HG03378 (cell line): Measurements from ENCODE around the gene BAG5.
"Not testable (repeated sequence)": the region's sequence is repeated elsewhere in the genome, so short reads cannot be mapped to it uniquely, and the experiment has no call there.

Experiments used
- ATAC-seq: cut with Tn5 transposase; IDR thresholded peaks from one replicate; pipeline ENCODE4 v1.9.1; 2021; ENCODE audit warnings: mild to moderate bottlenecking, moderate library complexity; ENCODE audit not compliant: unreplicated experiment

Gene BAG5

GRCh38 chr14:103562429-103563225, at the start of gene BAG5, which contains the start of gene COA8:
Gene BAG5, minus strand, starts transcription at chr14:103562657. Its CDS starts 1,493 bp downstream, at chr14:103561164.
Gene COA8, plus strand, starts transcription at chr14:103562960. Its CDS starts 42 bp downstream, at chr14:103563002.
- peak; percentile 61 for ATAC-seq

GRCh38 chr14:103611215-103611614, 48.8 kb upstream of the BAG5 start:
- no peak for ATAC-seq

- not testable (repeated sequence) for ATAC-seq
Observed at GRCh38 chr14:103609081-103609480, 46.6 kb upstream of the BAG5 start.

- ATAC-seq = no peak
Observed at GRCh38 chr14:103607822-103608221, 45.4 kb upstream of the BAG5 start.

GRCh38 chr14:103606963-103607668, 44.7 kb upstream of the BAG5 start:
- peak; percentile 49 for ATAC-seq

- ATAC-seq = no peak
Observed at GRCh38 chr14:103604620-103605019, 42.2 kb upstream of the BAG5 start.

GRCh38 chr14:103600503-103600902, 38.0 kb upstream of the BAG5 start:
- ATAC-seq = no peak

GRCh38 chr14:103597623-103598377, 35.3 kb upstream of the BAG5 start:
- ATAC-seq = no peak

- no peak for ATAC-seq
Observed at GRCh38 chr14:103594265-103594664, 31.8 kb upstream of the BAG5 start.

- peak; percentile 97 for ATAC-seq
Observed at GRCh38 chr14:103593577-103593976, 31.1 kb upstream of the BAG5 start.

- ATAC-seq = no peak
Observed at GRCh38 chr14:103584326-103584915, 22.0 kb upstream of the BAG5 start.

- no peak for ATAC-seq
Observed at GRCh38 chr14:103581954-103582703, 19.7 kb upstream of the BAG5 start.

- ATAC-seq = no peak
Observed at GRCh38 chr14:103581206-103581605, 18.7 kb upstream of the BAG5 start.

- ATAC-seq = no peak
Observed at GRCh38 chr14:103578401-103579075, 16.1 kb upstream of the BAG5 start.

- ATAC-seq = no peak
Observed at GRCh38 chr14:103576371-103577024, 14.0 kb upstream of the BAG5 start.

GRCh38 chr14:103574707-103575285, 12.3 kb upstream of the BAG5 start:
- ATAC-seq = no peak

- no peak for ATAC-seq
Observed at GRCh38 chr14:103574104-103574503, 11.6 kb upstream of the BAG5 start.

GRCh38 chr14:103569408-103569807, 7.0 kb upstream of the BAG5 start:
- ATAC-seq = no peak

- no peak for ATAC-seq
Observed at GRCh38 chr14:103568952-103569351, 6.5 kb upstream of the BAG5 start.
